Neural crest cell (in vitro differentiated cells): ENCODE data around the gene SLC25A21. TPM values are rescaled to one million over a fixed set of nuclear protein-coding genes. Genes with fewer than 3 reads are reported as not detected.

ENCODE experiments used
- DNase-seq: peaks from one replicate; pipeline ENCODE4 v3.0.0; 2021; ENCODE audit warnings: low read depth, mixed read lengths, low spot score
- H3K27ac Mint-ChIP-seq: one replicate; pipeline ENCODE4 v1.8.0; 2021; ENCODE audit warnings: mild to moderate bottlenecking, mixed read lengths; ENCODE audit not compliant: unreplicated experiment
- H3K27me3 Mint-ChIP-seq: 2 replicates; pipeline ENCODE4 v1.8.0; 2021; ENCODE audit warnings: low read depth, mild to moderate bottlenecking, mixed read lengths
- H3K36me3 Mint-ChIP-seq: 2 replicates; pipeline ENCODE4 v1.8.0; 2021; ENCODE audit warnings: low read depth, mild to moderate bottlenecking, mixed read lengths
- H3K4me1 Mint-ChIP-seq: 2 replicates; pipeline ENCODE4 v1.8.0; 2021; ENCODE audit warnings: mixed read lengths
- H3K4me3 Mint-ChIP-seq: one replicate; pipeline ENCODE4 v1.8.0; 2021; ENCODE audit warnings: mild to moderate bottlenecking, mixed read lengths
- H3K9me3 Mint-ChIP-seq: 2 replicates; pipeline ENCODE4 v1.8.0; 2021; ENCODE audit warnings: mixed read lengths
- CTCF ChIP-seq: fragments of 200-600 bp; sonication (generic); conservative IDR thresholded peaks from 2 replicates; pipeline ENCODE4 v1.5.0; 2021; ENCODE audit warnings: antibody characterized with exemption, mild to moderate bottlenecking
- total RNA-seq: library from RNA; stranded (reverse); gene quantifications from 2 replicates; pipeline ENCODE4 v1.2.1, GENCODE V29; 2021

SLC25A21 gene
- total RNA-seq, 1 donor from 2014 or later = 2.2 TPM

- peaks cover 40% of the 10 kb centered on the region for H3K4me1 Mint-ChIP-seq
- no peak for TF ChIP-seq CTCF
- no peak overlapping the region for H3K27ac Mint-ChIP-seq
- no peaks in the 10 kb centered on the region for H3K9me3 Mint-ChIP-seq
- no peaks in the 10 kb centered on the region for H3K36me3 Mint-ChIP-seq
- no peak for DNase-seq
- H3K27me3 Mint-ChIP-seq = peaks cover 100% of the 10 kb centered on the region
- H3K4me3 Mint-ChIP-seq = peak overlapping the region; percentile 26
Observed at GRCh38 chr14:36659822-36660735, 512.3 kb downstream of the SLC25A21 start.

GRCh38 chr14:36659010-36659821 is 513.2 kb downstream of the SLC25A21 start:
- no peak overlapping the region for H3K27ac Mint-ChIP-seq
- DNase-seq = no peak
- no peak for TF ChIP-seq CTCF
- H3K4me3 Mint-ChIP-seq = peak overlapping the region; percentile 6
- peaks cover 40% of the 10 kb centered on the region for H3K4me1 Mint-ChIP-seq
- H3K27me3 Mint-ChIP-seq = peaks cover 100% of the 10 kb centered on the region
- H3K36me3 Mint-ChIP-seq = no peaks in the 10 kb centered on the region
- H3K9me3 Mint-ChIP-seq = no peaks in the 10 kb centered on the region

- H3K27ac Mint-ChIP-seq = no peak overlapping the region
- H3K36me3 Mint-ChIP-seq = no peaks in the 10 kb centered on the region
- no peak for DNase-seq
- no peak overlapping the region for H3K4me3 Mint-ChIP-seq
- H3K9me3 Mint-ChIP-seq = no peaks in the 10 kb centered on the region
- TF ChIP-seq CTCF = no peak
- peaks cover 100% of the 10 kb centered on the region for H3K27me3 Mint-ChIP-seq
- peaks cover 34% of the 10 kb centered on the region for H3K4me1 Mint-ChIP-seq
Observed at GRCh38 chr14:36658123-36659009, 514.0 kb downstream of the SLC25A21 start.

GRCh38 chr14:36657399-36658122 is 514.8 kb downstream of the SLC25A21 start:
- Mint-ChIP-seq H3K27ac (no peak overlapping the region), H3K4me1 (peaks cover 26% of the 10 kb centered on the region), H3K9me3 (no peaks in the 10 kb centered on the region), H3K4me3 (no peak overlapping the region), H3K27me3 (peaks cover 100% of the 10 kb centered on the region), H3K36me3 (no peaks in the 10 kb centered on the region)
- no peak for TF ChIP-seq CTCF
- DNase-seq = no peak
